Activated CD8-positive, alpha-beta memory T cell treated with anti-CD3 and anti-CD28 coated beads, Interleukin-2, amount 50 U/mL, for 4 hours (primary cell): ENCODE data around the gene GRAMD4.

Experiments
- DNase-seq: peaks from one replicate; pipeline ENCODE4 v3.0.0-alpha.2; 2020

GRAMD4 gene

DNA sequence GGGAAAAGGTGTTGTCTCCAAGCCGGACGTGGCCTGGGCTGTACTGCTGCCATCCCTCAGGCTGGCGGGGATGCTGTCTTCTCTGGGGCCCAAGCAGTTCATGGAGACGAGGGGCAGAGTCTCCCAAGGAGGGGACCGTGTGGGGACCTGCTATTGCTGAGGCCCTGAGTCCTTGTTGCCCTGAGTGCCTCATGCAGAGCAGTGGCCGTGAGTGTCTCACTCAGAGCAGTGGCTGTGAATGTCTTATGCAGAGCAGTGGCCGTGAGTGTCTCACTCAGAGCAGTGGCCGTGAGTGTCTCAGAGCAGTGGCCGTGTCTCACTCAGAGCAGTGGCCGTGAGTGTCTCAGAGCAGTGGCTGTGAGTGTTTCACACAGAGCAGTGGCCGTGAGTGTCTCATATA, 54.7 kb downstream of the GRAMD4 start:
- DNase-seq = peak; percentile 34

DNA sequence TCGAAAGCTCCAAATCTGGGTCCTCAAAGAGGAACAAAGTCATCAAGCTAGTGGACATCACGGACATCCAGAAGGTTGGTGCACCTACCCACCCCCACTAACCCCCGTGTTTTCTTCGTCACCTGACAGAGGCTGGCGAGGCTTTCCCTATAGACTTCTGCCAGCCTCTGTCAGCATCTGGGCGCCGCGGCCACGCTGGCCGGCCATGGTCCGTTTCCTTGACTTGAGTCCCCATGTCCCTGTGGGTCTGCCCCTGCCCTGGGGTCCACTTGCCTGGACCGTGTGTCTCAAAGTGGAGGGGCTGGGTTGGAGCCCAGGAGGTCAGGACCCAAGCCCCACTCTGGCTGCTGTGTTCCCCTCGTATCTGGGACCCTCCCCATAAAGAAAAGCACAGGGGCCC, 55.3 kb downstream of the GRAMD4 start:
- DNase-seq = no peak

GRCh38 chr22:46675938-46676337, 55.8 kb downstream of the GRAMD4 start:
- no peak for DNase-seq

GRCh38 chr22:46676479-46676878, 56.3 kb downstream of the GRAMD4 start:
- no peak for DNase-seq

DNA sequence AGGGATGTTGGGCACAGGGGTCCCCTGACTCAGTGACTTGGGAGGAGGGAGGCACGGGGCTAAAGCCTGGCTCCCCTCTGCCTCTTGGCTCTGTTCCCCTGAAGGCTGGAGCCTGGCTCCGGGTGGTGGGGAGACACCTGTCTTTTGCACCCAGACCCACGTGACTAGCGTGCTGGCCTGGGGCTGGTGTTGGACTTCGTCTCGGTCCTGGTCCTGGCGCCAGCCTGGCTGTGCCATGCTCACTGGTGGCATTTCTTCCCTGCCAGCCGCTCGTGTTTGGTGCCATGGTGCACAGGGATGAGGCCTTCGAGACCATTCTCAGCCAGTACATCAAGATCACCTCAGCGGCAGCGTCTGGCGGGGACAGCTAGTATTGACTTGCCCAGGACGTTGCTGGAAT, 56.7 kb downstream of the GRAMD4 start:
- no peak for DNase-seq

DNA sequence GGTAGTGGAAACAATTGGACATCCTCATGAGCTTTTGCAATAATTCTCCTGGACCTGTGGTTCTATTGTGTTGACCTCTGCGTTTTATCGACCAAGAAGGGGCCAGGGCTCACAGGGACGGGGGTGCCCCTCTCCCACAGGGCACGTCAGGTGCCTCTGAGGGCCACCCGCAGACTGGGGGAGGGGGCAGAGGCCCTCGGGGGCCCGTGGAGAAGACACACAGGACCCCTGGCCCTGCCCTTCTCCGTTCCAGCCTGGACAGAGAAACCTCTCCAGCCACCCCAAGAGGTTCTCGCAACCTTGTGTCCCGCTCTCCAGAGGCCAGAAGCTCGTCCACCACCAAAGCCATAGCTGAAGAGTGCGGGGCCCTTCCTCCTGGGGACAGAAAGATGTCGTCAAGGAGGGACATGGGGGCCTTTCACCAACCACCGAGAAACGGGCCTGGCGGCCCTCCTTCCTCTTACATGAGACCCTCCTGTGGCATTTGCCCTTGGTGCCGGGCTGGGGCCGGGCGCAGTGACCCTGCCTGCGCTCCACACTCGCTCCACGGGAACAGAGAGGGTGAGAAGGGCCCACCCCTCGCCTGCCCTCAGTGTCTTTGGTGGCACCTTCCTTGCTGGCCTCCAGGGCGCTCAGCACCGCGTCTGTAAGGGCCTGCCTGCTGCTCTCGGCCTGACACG, 57.3 kb downstream of the GRAMD4 start:
- no peak for DNase-seq

DNA sequence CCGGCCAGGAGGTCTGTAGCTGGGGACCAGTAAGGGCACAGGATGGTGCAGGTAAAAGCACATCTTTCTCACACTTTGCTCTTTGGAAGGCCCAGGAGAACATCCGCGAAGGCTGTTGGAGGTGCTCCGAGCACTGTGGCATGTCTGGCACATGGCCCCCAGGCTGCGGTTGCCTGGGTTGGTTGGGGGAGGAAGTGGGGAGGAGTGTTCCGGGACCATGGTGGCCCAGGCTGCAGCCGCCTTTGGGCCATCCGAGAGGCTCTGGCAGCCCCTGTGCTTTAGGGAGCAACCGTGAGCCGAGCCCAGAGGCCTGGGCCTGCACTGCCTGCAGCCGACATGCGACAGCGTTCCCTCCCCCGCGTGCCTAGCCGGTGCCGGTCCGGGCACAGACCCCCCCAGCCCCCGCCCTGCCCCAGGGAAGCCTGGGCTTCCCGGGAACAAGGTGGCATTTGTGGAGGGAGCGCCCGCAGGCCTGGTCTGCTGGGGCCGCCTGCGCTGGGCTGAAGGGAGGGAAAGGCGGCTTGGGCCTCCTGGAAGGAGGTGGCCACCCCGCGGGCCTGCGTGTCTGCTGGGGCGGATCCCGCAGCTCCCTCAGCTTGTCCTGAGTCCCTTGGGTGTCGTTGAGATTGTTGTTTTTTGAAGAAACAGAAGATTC, 57.9 kb downstream of the GRAMD4 start:
- DNase-seq = no peak

DNA sequence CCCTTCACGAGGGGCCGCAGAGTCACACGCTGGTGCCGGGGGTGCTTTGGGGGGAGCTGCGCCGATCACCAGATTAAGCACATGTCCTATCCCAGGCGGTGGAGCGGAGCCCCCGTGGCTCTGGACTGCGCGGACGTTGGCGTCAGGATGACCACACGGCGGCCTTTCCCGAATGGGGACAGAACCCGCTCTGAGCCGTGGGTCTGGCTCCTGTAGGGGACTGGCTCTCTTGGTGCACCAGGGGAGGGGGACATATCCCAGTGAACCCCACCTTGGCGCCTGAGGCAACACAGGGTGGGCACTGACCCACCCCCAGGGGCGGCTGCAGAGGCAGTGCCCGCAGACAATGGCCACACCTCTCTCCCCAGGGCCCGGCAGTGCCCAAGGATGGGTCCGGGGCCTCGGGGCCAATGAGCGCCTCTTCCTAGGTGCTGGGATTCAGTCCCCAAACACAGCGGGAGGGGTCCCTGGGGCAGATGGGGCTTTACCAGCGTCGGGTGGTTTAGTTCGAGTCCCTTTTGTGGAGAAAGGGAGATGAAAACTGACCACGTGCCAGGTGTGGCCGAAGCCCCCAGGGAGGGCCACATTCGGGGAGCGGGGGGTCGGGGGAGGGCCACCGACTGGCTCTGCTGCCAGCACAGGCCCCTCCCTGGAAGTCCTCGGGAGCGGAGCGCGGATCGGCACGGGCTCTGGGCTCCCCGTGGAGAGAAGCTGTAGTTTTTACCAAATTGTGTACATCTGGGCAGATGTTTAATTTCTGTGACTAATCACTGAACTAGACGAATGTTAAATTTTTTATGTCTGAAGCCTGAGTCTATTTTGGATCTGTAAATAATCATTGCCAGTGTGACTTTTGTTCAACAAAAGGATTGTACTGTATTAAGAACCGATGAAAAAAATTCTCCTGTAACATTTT, 58.9 kb downstream of the GRAMD4 start:
- DNase-seq = no peak

DNA sequence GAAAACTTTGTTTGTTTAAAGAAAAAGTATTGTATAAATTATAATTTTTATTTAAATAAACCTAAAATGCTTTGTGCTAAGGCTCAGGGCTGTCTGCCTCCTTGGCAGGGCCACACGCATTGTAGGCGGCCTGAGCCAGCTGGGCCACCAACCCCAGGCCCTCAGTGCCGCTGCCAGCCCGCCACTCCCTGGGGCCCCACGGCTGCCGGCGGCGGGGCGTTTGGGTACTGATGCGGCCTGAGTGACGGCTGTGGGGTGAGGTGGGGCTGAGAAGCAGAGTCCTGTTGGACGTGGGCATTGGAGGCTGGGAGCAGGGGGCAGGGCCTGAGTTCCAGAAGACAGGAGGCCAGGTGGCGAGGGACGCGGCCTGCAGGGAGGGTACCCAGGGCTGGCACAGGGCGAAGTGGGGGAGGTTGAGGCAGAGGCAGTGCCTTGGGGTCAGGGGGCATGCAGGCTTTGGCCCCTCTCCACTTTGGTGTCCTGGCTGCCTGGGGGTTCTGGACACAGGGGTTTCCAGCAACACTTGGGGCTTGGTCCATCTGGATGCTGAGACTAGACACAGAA, 59.6 kb downstream of the GRAMD4 start:
- no peak for DNase-seq

DNA sequence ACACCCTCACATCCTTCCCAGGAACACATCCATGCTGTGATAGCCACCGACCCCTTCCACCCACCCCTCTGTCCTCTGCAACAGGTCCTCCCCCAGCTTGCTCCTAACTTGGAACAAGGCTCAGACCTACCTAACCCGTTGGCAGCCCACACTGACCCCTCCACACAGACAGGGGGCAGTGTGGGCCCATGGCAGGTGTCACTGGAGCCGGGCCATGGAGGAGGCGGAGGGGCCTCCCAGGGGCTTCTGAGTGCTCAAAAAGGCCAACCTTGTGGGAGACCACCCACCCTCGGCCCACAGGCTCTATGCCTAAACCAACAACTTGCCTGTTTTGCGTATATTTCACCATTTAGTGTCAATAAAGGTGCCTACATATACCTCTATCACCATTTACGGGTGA, 60.8 kb downstream of the GRAMD4 start:
- DNase-seq = no peak

GRCh38 chr22:46682011-46682731, 62.0 kb downstream of the GRAMD4 start:
- DNase-seq = no peak

DNA sequence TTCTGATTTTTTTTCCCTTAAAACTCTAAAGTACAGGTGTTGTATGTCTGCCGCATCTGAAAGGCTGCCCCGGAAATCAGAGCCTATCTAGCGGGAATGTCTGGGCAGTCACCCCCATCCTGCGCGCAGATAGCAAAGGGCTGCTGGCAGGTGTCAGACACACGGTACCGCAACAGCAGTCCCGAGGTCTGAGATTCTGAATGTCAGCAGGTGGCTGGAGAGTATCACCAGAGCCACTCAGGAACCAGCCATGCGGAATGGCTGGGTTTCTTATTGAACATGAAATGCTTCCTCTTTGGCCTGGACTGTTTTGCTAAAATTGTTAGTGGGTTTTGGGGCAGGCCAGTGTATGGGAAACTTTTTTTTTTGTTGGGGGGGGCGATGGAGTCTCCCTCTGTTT, 64.5 kb downstream of the GRAMD4 start:
- no peak for DNase-seq

DNA sequence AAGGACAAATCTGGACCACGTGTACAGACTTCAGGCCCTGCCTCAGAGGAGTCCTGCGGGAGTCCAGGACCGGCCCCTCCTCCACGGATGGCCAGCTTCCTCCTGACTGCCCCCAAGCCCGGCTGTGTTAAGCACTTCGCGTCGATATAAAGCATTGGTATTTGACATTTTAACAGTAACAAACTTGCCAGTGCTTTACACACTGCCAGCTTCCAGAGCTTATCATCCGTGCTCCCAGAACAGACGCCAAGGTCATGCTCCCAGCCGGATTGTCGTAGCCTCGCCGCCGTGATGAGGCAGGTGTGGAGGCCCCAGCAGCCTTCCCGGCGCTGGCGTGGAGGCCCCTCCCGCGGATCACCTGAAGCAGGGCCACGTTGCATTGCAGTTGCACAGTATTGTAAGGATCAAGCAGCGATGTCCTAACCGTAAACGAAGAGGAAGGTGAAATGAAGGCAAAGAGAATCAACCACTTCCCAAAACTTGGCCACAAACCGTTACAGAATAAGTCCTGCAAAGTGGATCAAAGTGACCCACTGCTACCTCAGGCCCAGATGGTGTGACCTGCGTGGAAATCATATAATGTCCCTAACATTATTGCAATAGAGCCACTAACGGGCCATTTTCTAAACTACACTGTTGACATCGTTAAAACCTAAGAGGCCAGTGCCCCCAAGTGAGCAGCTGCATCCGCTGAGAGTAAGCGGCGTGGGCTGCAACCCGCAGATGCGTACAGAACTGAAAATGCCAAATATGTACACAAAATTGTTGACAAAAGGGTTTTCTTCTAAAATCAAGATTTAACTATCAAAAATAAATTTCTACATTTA, 66.2 kb downstream of the GRAMD4 start:
- DNase-seq = no peak

DNA sequence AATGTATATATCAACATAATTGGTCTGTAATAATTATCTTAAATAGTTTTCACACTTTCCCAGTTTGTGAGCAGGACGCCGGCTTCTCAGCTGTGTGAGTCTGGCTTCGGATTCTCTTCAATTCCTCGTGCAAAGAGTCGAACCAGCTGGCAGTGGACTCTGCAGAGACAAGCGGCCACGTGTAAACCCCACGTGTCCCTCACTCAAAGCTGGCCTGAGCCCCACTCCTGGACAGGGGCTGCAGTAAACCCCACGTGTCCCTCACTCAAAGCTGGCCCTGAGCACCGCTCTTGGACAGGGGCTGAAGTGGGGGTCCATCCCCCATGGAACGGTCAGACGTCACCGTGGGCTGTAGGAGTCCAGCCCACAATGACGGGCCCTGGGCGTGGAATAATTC, 66.9 kb downstream of the GRAMD4 start:
- no peak for DNase-seq

GRCh38 chr22:46687460-46687859, 67.3 kb downstream of the GRAMD4 start:
- no peak for DNase-seq

DNA sequence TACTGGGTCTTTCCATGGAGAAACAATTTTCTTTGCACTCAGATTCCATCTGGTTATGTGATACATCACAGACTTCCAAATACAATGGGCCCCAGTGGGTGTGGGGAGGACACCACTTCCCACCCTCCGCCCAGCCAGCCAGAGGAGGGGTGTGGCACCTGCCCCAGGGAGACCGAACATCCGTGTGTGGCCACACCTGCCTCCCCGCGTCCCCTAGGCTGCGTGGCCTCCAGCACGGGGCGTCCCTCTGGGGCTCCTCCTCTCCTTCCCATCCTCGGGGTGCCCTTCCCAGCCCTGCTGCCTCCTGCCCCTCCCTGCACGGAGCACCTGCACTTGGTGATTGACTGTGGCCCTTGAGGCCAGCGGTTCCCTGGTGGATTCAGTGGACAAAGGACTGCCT, 68.8 kb downstream of the GRAMD4 start:
- no peak for DNase-seq

- DNase-seq = no peak
Observed at GRCh38 chr22:46690146-46690545, 70.0 kb downstream of the GRAMD4 start.

- DNase-seq = no peak
Observed at GRCh38 chr22:46691571-46691970, 71.4 kb downstream of the GRAMD4 start.

DNA sequence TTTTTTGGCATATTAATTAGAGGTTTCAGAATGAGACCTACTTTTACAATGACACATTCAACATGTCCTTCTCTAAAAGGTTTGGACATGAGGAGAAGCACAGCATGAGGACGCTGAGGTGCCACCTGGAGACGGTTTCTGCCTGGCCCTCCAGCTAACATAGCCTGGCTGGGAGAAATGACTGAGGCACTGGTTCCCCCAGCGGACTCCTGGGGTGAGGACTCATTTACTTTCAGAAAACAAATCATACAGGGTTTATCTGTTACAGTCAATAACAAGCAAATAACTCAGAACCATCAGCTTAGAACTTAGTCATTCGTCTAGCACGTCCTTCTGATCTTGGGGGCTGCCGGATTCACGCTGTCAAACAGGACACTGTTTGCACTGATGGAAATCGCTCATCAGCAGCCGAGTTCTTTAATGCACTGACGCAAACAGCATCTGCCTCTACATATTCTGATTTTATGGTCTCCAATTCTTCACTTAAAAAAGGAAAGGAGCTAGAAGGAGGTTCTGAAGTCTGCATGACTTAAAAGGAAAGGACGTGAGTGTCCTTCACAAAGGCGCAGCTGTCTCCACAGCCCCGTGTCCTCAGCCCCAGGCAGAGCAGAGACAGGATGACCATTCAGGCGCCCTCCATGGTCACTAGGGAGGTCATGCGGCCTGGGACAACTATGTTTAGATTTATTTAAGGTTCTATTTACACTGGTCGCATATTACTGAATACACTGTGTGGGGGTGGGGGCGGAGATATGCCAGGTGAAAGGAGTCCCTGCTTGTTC, 73.6 kb downstream of the GRAMD4 start:
- DNase-seq = no peak

DNA sequence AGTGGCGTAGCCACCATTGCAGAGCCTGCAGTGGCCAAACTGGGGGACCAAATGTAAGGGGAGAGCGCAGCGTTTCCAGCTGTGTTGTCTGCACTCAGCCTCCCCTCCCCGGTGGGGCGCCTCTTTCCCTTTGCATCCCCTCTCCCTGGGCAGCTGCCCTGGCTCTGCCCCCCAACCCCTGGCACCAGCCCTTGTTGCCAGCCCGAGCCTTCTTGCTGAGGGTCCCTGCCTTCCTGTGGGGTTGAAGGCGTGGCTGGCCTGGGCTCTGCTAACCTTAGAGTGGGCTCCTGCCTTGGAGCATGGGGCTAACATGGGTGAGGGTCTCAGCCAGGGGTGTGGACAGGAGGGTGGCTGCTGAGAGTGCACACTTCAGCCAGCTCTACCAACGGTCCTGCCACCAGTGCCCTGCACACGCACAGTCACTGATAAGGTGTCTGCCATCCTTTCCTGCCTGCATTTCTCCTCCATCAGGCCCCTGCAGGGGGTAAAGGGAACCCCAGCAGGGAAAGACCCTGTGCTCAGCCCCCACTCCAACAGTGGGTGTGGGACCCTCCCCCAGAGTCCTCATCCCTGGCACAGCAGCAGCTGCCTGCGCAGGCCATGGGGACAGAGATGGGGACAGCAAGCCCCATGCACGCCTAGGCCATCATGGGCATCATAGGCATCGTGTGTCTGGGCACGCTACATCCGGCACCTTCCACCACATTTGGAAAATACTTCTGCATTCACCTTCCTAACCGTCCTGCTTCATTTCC, 74.4 kb downstream of the GRAMD4 start:
- DNase-seq = no peak
